GM06990 (cell line): ENCODE data around the gene KCND2.
"Not testable (repeated sequence)": the region's sequence is repeated elsewhere in the genome, so short reads cannot be mapped to it uniquely, and the experiment has no call there.

Source experiments
- DNase-seq: peaks from one replicate; pipeline ENCODE4 v3.0.0-alpha.2; 2011; ENCODE audit not compliant: insufficient read length; ENCODE audit errors: extremely low read depth
- H3K27me3 ChIP-seq: replicated peaks from 2 replicates; pipeline ENCODE4 v1.6.0; 2011; ENCODE audit warnings: low read length; ENCODE audit not compliant: control insufficient read depth, insufficient read depth
- H3K36me3 ChIP-seq: 2 replicates; pipeline ENCODE4 v1.5.1; 2011; ENCODE audit warnings: low read length; ENCODE audit not compliant: control insufficient read depth, insufficient read depth
- H3K4me3 ChIP-seq: replicated peaks from 2 replicates; pipeline ENCODE4 v1.5.1; 2011; ENCODE audit warnings: low read depth, mild to moderate bottlenecking, control low read depth, low read length
- TF ChIP-seq, protein P1 (sequence below): IDR thresholded peaks from 2 replicates; pipeline ENCODE4 v1.5.1; 2011; ENCODE audit warnings: low read length, control low read depth, mild to moderate bottlenecking, inconsistent platforms; ENCODE audit not compliant: insufficient read depth, poor library complexity, severe bottlenecking

KCND2 gene

GRCh38 chr7:120760050-120760449, 487.1 kb downstream of the KCND2 start:
- no peaks in the 10 kb centered on the region for H3K27me3 ChIP-seq
- no peak overlapping the region for H3K4me3 ChIP-seq
- TF ChIP-seq, protein P1, sequence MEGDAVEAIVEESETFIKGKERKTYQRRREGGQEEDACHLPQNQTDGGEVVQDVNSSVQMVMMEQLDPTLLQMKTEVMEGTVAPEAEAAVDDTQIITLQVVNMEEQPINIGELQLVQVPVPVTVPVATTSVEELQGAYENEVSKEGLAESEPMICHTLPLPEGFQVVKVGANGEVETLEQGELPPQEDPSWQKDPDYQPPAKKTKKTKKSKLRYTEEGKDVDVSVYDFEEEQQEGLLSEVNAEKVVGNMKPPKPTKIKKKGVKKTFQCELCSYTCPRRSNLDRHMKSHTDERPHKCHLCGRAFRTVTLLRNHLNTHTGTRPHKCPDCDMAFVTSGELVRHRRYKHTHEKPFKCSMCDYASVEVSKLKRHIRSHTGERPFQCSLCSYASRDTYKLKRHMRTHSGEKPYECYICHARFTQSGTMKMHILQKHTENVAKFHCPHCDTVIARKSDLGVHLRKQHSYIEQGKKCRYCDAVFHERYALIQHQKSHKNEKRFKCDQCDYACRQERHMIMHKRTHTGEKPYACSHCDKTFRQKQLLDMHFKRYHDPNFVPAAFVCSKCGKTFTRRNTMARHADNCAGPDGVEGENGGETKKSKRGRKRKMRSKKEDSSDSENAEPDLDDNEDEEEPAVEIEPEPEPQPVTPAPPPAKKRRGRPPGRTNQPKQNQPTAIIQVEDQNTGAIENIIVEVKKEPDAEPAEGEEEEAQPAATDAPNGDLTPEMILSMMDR = no peak
- no peaks in the 10 kb centered on the region for H3K36me3 ChIP-seq
- DNase-seq = peak; percentile 13

- H3K36me3 ChIP-seq = no peaks in the 10 kb centered on the region
Observed at GRCh38 chr7:120760851-120761250, 487.9 kb downstream of the KCND2 start.

DNA sequence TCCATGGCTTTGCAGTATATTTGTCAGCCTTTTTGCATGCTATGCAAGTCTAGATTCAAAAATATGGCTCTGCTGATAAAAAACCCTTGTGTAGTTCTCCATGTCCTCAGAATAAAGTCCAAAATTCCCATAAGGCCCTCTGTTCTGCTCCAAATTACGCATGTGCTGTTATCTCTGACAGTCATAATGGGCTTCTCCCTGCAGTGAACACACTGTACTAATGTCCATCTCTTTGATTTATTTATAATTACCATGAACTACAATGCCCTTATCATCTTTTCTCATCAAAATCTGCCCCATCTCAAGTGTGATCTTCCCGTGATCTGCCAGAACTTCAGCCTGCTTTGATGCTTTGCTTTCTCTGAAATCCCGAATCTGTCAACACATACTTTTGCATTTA, 497.2 kb downstream of the KCND2 start:
- no peak for DNase-seq
- H3K4me3 ChIP-seq = no peak overlapping the region
- H3K36me3 ChIP-seq = no peaks in the 10 kb centered on the region
- TF ChIP-seq, protein P1 = no peak
- H3K27me3 ChIP-seq = no peaks in the 10 kb centered on the region

More at GRCh38 chr7:120760851-120761250, 487.9 kb downstream of the KCND2 start:
- H3K27me3 ChIP-seq = no peaks in the 10 kb centered on the region
- TF ChIP-seq, protein P1 = no peak
- DNase-seq = no peak
- no peak overlapping the region for H3K4me3 ChIP-seq

GRCh38 chr7:120774481-120774880, 501.5 kb downstream of the KCND2 start:
- H3K4me3 ChIP-seq = no peak overlapping the region
- TF ChIP-seq, protein P1 = no peak
- H3K36me3 ChIP-seq = no peaks in the 10 kb centered on the region
- DNase-seq = no peak
- no peaks in the 10 kb centered on the region for H3K27me3 ChIP-seq

- TF ChIP-seq, protein P1 = no peak
- Histone ChIP-seq H3K4me3 (no peak overlapping the region), H3K27me3 (no peaks in the 10 kb centered on the region), H3K36me3 (no peaks in the 10 kb centered on the region)
- DNase-seq = no peak
Observed at GRCh38 chr7:120775755-120776154, 502.8 kb downstream of the KCND2 start.

GRCh38 chr7:120779078-120779477, 506.1 kb downstream of the KCND2 start:
- H3K36me3 ChIP-seq, H3K27me3 ChIP-seq: not testable (repeated sequence)

DNA sequence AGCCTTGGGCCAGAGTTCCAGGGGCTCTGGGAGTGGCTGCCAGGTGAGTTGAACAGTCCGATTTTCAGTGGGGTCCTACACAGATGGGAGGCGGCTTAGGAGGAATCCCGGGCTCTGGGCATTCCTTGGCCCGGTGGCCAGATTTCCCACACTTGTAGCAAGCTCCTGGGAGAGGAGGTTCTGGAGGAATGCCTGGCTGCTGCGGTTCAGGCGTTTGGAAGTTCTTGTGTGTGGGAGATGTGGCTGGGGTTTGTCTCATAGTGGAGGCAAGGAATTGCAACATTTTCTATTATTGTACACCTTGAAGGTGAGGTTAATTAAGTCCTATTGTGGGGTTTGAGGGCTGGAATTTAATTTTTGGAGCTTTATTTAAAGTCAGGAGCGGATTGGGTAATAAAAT, 507.5 kb downstream of the KCND2 start:
- H3K27me3 ChIP-seq, DNase-seq, H3K4me3 ChIP-seq, H3K36me3 ChIP-seq: not testable (repeated sequence)

More at GRCh38 chr7:120779078-120779477, 506.1 kb downstream of the KCND2 start:
- H3K4me3 ChIP-seq, DNase-seq: not testable (repeated sequence)
